ENCODE measurements around the gene PPID. TPM values are rescaled to one million over a fixed set of nuclear protein-coding genes. Genes with fewer than 3 reads are reported as not detected.

The PPID gene
- total RNA-seq, 1 experiment from 2014 or later = 53.5 TPM

GRCh38 chr4:158671665-158671914 lies 51.6 kb downstream of the PPID start, which contains the start of gene C4orf46:
Gene C4orf46, minus strand, starts transcription at chr4:158671887. Its CDS starts 86 bp downstream, at chr4:158671801.
- H3K23me2 ChIP-seq (ENCODE audit: insufficient read length, low read depth, low read length, poor library complexity, severe bottlenecking) = peaks cover 13% of the 10 kb centered on the region
- H2AFZ ChIP-seq (ENCODE audit: low read length) = no peak within 1 kb of the TSS
- H2AK5ac ChIP-seq (ENCODE audit: insufficient read length, low read length) = no peak within 1 kb of the TSS
- Mint-ChIP-seq H3K9me3 (no peaks in the 10 kb centered on the region), H3K27ac (peak within 1 kb of the TSS; percentile 96 to 99 (median 97)), H3K27me3 (ENCODE audit: low read depth) (no peaks in the 10 kb centered on the region), H3K4me1 (peaks cover 11 to 15% of the 10 kb centered on the region in 2 experiments), H3K36me3 (ENCODE audit: insufficient read depth in 1 of 3, low read depth in 3 of 3) (peaks cover 5 to 13% (median 11%) of the 10 kb centered on the region in 3 experiments), H3K4me3 (peak within 1 kb of the TSS; percentile 98 to 99)
- peak within 1 kb of the TSS; percentile 7 for H3K23ac ChIP-seq (ENCODE audit: insufficient read length, low read depth, low read length)
- no peaks in the 10 kb centered on the region for H3K4me1 ChIP-seq (ENCODE audit: insufficient read depth, low read length)
- H4K91ac ChIP-seq (ENCODE audit: insufficient read length, low read depth, low read length) = no peak within 1 kb of the TSS
- no peaks in the 10 kb centered on the region for H3K27me3 ChIP-seq (ENCODE audit: insufficient read depth, low read length)
- H3K18ac ChIP-seq (ENCODE audit: insufficient read length, low read depth, low read length) = peak within 1 kb of the TSS; percentile 81
- H3K56ac ChIP-seq (ENCODE audit: insufficient read length, low read depth, low read length) = no peak within 1 kb of the TSS
- peak within 1 kb of the TSS; percentile 14 for H4K5ac ChIP-seq (ENCODE audit: insufficient read length, low read depth, low read length)
- no peak within 1 kb of the TSS for H2BK12ac ChIP-seq (ENCODE audit: insufficient read length, low read depth, low read length)
- H3K4ac ChIP-seq (ENCODE audit: low read depth, low read length) = peak within 1 kb of the TSS; percentile 46; the same call in 1 of the 2 replicates
- peaks cover 5% of the 10 kb centered on the region; the same call in 1 of the 2 replicates for H3K79me2 ChIP-seq (ENCODE audit: insufficient read depth, low read length)
- H3K4me2 ChIP-seq (ENCODE audit: insufficient read depth, insufficient read length, low read length) = peak within 1 kb of the TSS; percentile 95
- H3K79me1 ChIP-seq (ENCODE audit: insufficient read depth, low read depth, low read length, poor library complexity, severe bottlenecking) = peaks cover 3% of the 10 kb centered on the region
- no peaks in the 10 kb centered on the region for H3K9me3 ChIP-seq (ENCODE audit: control insufficient read depth, low read depth, low read length)
- peak within 1 kb of the TSS; percentile 79 for H3K9ac ChIP-seq (ENCODE audit: extremely low read depth, insufficient read length, low read length)
- TF ChIP-seq, protein P1, sequence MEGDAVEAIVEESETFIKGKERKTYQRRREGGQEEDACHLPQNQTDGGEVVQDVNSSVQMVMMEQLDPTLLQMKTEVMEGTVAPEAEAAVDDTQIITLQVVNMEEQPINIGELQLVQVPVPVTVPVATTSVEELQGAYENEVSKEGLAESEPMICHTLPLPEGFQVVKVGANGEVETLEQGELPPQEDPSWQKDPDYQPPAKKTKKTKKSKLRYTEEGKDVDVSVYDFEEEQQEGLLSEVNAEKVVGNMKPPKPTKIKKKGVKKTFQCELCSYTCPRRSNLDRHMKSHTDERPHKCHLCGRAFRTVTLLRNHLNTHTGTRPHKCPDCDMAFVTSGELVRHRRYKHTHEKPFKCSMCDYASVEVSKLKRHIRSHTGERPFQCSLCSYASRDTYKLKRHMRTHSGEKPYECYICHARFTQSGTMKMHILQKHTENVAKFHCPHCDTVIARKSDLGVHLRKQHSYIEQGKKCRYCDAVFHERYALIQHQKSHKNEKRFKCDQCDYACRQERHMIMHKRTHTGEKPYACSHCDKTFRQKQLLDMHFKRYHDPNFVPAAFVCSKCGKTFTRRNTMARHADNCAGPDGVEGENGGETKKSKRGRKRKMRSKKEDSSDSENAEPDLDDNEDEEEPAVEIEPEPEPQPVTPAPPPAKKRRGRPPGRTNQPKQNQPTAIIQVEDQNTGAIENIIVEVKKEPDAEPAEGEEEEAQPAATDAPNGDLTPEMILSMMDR (conservative IDR thresholded peaks at IDR 0.05) = no peak
- no peak for DNase-seq
- no peak within 1 kb of the TSS for H4K8ac ChIP-seq (replicated peaks; ENCODE audit: insufficient read length, low read depth, low read length)
- no peak within 1 kb of the TSS for H2BK5ac ChIP-seq (ENCODE audit: insufficient read length, low read length)
- no peak within 1 kb of the TSS for H3T11ph ChIP-seq (ENCODE audit: low read length)
- H3K14ac ChIP-seq (ENCODE audit: insufficient read depth, low read length) = peak within 1 kb of the TSS; percentile 98
- no peak within 1 kb of the TSS for H3K27ac ChIP-seq (ENCODE audit: insufficient read length, low read depth, low read length)
- H4K20me1 ChIP-seq (ENCODE audit: control insufficient read depth, insufficient read depth, insufficient read length) = no peaks in the 10 kb centered on the region
- H2BK120ac ChIP-seq (ENCODE audit: low read depth, low read length, poor library complexity, severe bottlenecking) = no peak within 1 kb of the TSS
- no CpG with 5 or more reads among the region's 20 CpGs for WGBS (ENCODE audit: extremely low coverage, insufficient read length, low lambda C conversion rate)
- H2BK15ac ChIP-seq (ENCODE audit: low read depth, low read length) = no peak within 1 kb of the TSS
- H2BK20ac ChIP-seq (ENCODE audit: low read depth, low read length, poor library complexity, severe bottlenecking) = no peak within 1 kb of the TSS
